ENCODE measurements around the gene KDELR3.

Gene KDELR3

DNA sequence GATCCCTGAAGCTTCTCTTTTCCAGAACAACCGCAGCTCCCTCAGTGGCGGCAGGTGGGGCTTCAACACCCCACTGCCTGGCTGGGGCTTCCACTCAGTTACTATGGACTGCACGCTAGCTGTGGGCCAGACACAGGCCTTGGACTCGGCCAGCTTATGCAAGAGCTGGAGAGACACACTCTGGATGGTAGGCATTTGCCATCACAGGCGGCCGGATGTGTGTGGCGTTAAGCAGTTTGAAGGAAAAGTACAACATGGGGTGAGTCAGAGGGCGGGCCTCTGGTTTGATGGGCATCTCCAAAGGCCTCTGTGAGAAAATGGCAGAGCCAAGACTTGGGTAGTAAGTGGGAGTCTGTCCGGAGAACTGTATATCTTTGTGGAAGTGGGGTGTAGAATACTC is 30.5 kb upstream of the KDELR3 start:
- DNase-seq (ENCODE audit: low read depth in 2 of 2, low spot score in 1 of 2): no peak

GRCh38 chr22:38440747-38441350 is 27.0 kb upstream of the KDELR3 start:
- no peak for DNase-seq (ENCODE audit: low read depth in 2 of 2, low spot score in 1 of 2)

DNA sequence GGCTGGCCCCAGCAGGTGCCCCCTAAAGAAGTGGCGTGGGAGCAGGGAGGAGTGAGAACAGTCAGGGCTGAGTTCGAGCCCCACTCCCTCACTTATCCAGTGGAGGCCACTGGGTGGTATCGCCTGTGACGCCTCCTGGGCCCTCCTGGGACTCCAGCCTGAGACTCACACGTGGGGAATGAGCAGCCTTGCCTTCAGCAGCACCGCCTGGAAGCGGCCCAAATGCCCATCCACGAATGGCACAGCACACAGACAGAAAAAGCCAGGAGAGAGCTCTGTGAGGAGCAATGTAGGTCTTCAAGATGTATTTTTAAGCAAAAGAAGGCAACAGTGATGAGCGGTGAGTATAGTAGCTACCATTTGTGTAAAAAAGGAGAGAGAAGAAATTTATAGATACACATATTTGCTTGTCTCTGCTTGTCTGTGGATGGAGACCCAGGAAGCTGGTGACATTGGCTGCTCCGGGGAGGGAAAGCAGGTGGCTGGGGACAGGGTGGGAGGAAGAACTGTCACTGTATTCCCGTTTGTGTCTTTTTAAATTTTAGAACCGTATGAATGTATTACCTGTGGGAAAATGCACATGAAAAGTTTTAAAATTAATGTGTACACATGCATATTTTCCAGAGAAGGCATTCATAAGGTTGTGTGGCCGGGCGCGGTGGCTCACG is 26.1 kb upstream of the KDELR3 start:
- DNase-seq (ENCODE audit: low read depth in 2 of 2, low spot score in 1 of 2): no peak

GRCh38 chr22:38442967-38443627 is 24.8 kb upstream of the KDELR3 start:
- no peak for DNase-seq (ENCODE audit: low read depth in 2 of 2, low spot score in 1 of 2)

DNA sequence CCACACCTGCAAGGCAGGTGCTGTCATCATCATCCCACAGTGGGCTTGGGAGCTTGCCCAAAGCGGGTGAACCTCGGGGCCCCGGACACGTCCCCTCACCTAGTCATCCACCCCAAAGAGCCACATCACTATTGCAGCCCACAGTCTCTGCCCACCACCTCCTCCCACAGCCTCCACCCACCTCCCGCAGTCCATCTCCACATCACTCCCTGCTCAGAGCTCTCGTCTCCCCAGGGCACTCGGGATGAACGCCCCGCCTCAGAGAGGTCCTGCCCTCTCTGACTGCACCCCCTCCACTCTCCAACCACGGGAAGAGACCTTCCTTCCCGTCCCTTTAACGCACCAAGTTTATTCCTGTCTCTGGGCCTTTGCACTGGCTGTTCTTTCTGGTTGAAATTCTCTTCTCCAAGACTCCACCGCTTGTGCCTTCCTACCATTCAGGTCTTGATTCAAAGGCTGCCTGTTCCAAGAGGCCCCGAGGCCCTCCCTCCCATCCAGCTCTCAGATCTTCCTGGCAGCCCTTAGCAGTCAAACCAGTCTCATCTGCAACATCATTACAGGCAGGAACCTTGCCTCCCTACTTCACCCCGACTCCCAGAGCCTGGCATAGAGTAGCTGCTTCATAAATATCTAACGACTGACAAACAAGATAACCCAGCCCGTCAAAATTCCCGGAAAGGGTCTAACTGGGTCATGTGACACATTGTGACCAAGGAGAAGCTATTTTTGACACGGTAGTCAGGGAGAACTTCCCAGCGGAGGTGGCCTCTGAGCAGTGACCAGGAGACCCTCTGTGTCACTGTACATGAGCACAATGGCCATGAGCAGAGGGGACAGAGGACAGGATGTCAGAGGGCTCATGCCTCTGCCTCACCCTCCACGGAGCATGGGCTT is 24.0 kb upstream of the KDELR3 start:
- no peak for DNase-seq (ENCODE audit: low read depth in 2 of 2, low spot score in 1 of 2)

- DNase-seq (ENCODE audit: low read depth in 2 of 2, low spot score in 1 of 2): no peak
Measured at GRCh38 chr22:38444783-38445182, 23.1 kb upstream of the KDELR3 start.

DNA sequence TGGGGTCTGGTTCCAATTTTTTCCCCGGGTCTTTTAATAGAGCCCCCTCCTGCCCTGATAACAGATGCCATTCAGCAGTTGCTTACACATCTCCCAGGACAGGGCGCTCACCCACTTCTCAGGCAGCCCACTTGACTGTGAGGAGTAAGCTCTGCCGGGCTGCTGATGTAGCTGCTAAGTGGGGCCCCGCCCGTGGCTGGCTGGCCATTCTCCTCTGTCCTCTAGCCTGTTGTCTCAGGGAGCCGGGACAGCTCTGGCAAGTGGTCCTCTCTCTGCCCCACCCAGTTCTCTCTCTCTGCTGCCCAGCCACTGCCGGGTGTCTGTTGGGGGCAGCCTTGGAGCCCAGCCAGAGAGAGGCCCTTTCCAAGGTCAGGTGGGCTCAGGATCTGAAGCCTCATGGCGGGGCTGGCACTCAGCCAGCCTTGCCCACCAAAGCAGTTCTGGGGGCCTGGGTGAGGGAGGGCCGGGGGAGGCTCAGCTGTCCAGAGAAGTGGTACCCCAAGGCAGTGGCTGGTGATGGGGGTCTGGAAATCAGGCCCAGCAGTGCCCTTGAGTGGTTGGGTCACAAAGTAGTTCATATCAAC is 21.8 kb upstream of the KDELR3 start:
- no peak for DNase-seq (ENCODE audit: low read depth in 2 of 2, low spot score in 1 of 2)

- no peak for DNase-seq (ENCODE audit: low read depth in 2 of 2, low spot score in 1 of 2)
Measured at GRCh38 chr22:38448945-38449745, 18.8 kb upstream of the KDELR3 start.

GRCh38 chr22:38449776-38450175 is 18.1 kb upstream of the KDELR3 start:
- no peak for DNase-seq (ENCODE audit: low read depth in 2 of 2, low spot score in 1 of 2)

GRCh38 chr22:38450234-38450797 is 17.6 kb upstream of the KDELR3 start:
- no peak for DNase-seq (ENCODE audit: low read depth in 2 of 2, low spot score in 1 of 2)

DNA sequence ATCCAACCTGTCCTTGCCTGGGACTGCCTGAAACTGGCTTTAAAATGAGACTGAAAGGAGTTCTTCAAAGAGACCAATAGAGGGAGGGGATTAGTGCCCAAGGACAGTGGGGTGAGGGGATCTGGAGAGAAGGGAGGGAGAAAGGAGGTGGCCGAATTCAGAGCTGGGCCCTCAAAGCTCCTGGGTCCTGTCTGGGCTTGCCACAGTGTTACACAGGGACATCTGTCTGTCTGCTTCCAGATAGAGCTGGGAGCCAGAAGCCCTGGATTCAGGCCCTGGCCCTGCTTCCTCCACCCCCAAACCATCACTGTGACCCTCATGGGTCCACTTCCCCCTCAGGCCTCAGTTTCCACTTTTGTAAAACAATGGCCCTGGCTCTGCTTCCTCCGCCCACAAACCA is 16.5 kb upstream of the KDELR3 start:
- no peak for DNase-seq (ENCODE audit: low read depth in 2 of 2, low spot score in 1 of 2)

GRCh38 chr22:38451864-38452263 is 16.0 kb upstream of the KDELR3 start:
- no peak for DNase-seq (ENCODE audit: low read depth in 2 of 2, low spot score in 1 of 2)

- no peak for DNase-seq (ENCODE audit: low read depth in 2 of 2, low spot score in 1 of 2)
Measured at GRCh38 chr22:38452373-38453065, 15.4 kb upstream of the KDELR3 start.

DNA sequence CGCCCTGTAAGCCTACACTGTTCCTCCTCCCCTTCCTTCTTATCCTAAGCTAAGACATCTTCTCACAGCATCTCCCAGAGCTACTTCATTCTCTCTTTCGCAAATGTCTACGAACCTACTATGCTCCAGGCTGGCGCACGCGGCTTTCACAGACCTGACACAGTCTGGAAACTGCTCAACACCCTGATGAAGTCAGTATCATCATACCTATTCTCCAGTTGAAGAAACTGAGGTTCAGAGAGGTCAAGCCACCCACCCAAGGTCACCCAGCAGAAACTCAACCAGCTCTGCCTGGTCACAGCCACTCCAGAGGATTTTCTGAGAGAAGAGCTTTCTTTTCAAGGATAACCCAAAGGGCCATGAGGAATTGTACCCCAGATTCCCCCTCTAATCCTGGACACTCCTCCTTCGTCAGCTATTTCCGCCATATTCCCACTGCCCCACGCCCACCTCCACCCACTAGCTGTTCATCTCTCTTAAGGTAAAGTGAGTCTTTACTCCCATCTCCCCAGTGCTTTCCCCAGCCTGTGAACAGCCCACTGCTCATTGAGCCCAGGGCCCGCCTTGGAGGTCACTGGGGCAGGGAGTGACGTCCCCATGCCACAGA is 14.7 kb upstream of the KDELR3 start:
- DNase-seq (ENCODE audit: low read depth in 2 of 2, low spot score in 1 of 2): no peak

GRCh38 chr22:38453996-38454352 is 13.9 kb upstream of the KDELR3 start:
- no peak for DNase-seq (ENCODE audit: low read depth in 2 of 2, low spot score in 1 of 2)

- DNase-seq (ENCODE audit: low read depth in 2 of 2, low spot score in 1 of 2): no peak
Measured at GRCh38 chr22:38454353-38455075, 13.4 kb upstream of the KDELR3 start.

GRCh38 chr22:38455076-38455529 is 12.8 kb upstream of the KDELR3 start, which contains the start of gene KCNJ4:
TSS of gene KCNJ4 (minus strand) at chr22:38455199. CDS start at chr22:38428132, 27,067 bp downstream.
- no peak for DNase-seq (ENCODE audit: low read depth in 2 of 2, low spot score in 1 of 2)

DNA sequence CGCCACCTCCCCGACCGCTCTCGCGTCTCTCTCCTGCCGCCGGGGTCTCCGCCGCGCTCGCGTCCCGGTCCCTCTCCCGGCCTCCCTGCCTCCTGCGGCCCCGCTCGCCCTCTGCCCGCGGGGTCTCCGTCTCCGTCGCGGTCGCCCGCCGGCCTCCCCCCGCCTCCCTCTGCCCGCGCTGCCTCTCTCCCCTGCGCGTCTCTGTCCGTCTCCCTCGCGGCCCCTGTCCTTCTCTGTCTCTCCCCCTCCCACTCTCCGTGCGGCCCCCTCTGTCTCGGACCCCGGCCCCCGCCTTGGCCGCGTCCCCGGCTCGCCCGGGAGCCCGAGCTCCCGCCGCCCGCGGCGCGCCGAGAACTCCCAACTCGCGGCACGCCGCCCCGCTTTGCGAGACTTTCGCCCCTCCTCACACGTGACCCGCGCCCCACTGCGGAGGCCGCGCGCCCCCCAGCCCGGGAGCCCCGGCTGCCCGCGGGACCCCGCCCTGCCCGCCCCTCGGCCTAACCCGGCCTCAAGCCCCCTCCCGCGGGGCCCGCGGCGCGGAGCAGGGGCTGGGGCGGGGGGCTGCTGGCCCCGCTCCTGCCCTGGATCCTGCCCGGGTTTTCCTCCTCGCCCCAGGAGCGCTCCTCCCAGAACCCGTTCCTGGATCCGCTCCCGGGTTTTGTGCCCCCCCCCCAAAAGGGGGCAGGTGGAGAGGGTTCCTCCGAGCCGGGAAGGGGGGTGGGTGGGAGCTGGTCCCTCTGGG is 12.2 kb upstream of the KDELR3 start:
- no peak for DNase-seq (ENCODE audit: low read depth in 2 of 2, low spot score in 1 of 2)
